Effector memory CD4-positive, alpha-beta T cell (primary cell): Measurements from ENCODE around the gene WDCP.
A peak's percentile ranks its signal among the peaks of the same experiment; 100 is the strongest.
"Not testable (repeated sequence)": the region's sequence is repeated elsewhere in the genome, so short reads cannot be mapped to it uniquely, and the experiment has no call there.

Experiments
- DNase-seq, 3 donors: peaks; one replicate each; pipeline ENCODE4 v3.0.0-alpha.2; 2020
- H3K27ac ChIP-seq: 2 replicates; pipeline ENCODE4 v1.7.0; 2013; ENCODE audit warnings: mild to moderate bottlenecking, low read length, moderate library complexity; ENCODE audit not compliant: insufficient read depth, poor library complexity, severe bottlenecking
- H3K27me3 ChIP-seq: replicated peaks from 2 replicates; pipeline ENCODE4 v1.7.0; 2013; ENCODE audit warnings: mild to moderate bottlenecking, low read length; ENCODE audit not compliant: insufficient read depth, control insufficient read depth, poor library complexity, severe bottlenecking
- H3K36me3 ChIP-seq: 2 replicates; pipeline ENCODE4 v1.7.0; 2013; ENCODE audit warnings: mild to moderate bottlenecking, low read length, moderate library complexity; ENCODE audit not compliant: control insufficient read depth, insufficient read depth
- H3K4me1 ChIP-seq: 2 replicates; pipeline ENCODE4 v1.7.0; 2013; ENCODE audit warnings: low read length, mild to moderate bottlenecking; ENCODE audit not compliant: control insufficient read depth, insufficient read depth, poor library complexity, severe bottlenecking
- H3K4me3 ChIP-seq: 2 replicates; pipeline ENCODE4 v1.7.0; 2013; ENCODE audit warnings: low read length, low read depth, mild to moderate bottlenecking; ENCODE audit not compliant: insufficient read depth, poor library complexity, severe bottlenecking
- H3K9me3 ChIP-seq: 2 replicates; pipeline ENCODE4 v1.7.0; 2013; ENCODE audit warnings: mild to moderate bottlenecking, low read length, moderate library complexity; ENCODE audit not compliant: control insufficient read depth

The WDCP gene

DNA sequence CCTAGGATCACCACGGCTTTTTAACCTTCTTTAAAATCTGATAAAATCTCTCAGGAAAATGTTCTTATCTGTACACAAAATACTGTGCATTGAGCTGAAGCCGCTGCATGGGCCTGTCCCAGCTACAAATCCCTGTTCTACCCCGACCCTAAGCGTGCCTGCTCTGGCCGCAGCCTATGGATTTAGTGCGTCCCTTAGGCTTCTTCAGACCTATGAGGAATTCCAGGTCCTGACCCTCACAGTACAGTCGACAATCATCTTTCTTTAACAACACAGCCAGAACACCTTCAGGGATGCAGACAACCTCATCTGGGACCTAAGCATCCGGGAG is 477 bp upstream of the WDCP start:
- DNase-seq: no peak
- H3K4me3 ChIP-seq: peak overlapping the region; percentile 6
- peaks cover 15% of the 10 kb centered on the region for H3K27me3 ChIP-seq
- no peaks in the 10 kb centered on the region for H3K9me3 ChIP-seq
- H3K27ac ChIP-seq: no peak overlapping the region
- H3K36me3 ChIP-seq: no peaks in the 10 kb centered on the region
- H3K4me1 ChIP-seq: peaks cover 18% of the 10 kb centered on the region

DNA sequence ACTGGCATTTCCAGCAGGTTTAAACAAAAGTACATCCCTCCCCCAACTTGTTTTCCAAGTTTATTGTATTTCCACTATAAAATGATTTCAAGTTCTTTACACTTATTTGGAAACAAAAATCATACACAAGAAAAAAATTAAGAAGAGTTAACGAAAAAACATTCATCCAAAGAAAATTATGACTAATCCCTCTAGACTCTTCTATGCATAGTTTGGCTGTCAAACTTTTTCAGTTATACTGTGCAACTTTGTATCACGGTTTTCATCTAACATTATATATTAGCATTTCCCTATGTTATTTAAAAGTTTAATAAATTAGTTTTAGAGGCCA is 627 bp downstream of the WDCP start:
- H3K36me3 ChIP-seq: no peaks in the 10 kb centered on the region
- no peak for DNase-seq
- peaks cover 15% of the 10 kb centered on the region for H3K27me3 ChIP-seq
- H3K27ac ChIP-seq: no peak overlapping the region
- H3K4me1 ChIP-seq: peaks cover 18% of the 10 kb centered on the region
- peak overlapping the region; percentile 83 for H3K4me3 ChIP-seq
- H3K9me3 ChIP-seq: no peaks in the 10 kb centered on the region

DNA sequence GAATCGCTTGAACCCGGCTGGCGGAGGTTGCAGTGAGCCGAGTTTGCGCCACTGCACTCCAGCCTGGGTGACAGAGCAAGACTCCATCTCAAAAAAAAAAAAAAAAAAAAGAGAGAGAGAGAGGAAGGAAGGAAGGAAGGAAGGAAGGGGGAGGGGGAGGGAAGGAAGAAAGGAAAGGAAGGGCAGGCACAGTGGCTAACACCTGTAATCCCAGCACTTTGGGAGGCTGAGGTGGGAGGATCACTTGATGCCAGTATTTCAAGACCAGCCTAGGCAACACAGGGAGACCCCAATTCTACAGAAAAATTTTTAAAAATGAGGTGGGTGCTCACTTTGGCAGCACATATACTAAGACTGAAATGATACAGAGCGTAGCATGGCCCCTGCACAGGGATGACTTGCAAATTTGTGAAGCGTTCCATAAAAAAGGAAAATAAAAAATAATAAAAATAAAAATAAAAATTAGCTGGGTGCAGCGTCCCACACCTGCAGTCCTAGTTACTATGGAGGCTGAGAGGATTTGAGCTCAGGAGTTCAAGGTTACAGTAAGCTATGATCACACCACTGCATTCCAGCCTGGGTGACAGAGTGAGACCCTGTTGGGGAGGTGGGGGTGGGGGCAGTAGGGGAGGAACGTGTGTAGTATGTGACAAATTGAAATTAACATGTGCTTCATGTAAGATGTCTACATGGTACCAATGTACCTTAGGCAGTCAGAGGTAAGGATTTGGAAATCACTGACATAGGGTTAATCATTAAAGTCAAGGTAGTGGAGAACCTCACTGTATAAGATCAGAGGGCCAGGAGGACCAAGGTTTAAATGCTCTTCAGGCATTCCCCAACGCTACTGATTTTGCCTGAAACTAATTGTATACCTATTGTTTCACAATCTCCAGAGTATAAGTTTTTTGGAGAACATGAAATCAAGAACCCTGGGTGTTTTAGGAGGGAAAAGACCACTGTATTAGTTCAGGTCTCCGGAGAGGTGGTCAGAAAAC is 1.4 kb downstream of the WDCP start:
- peaks cover 18% of the 10 kb centered on the region for H3K4me1 ChIP-seq
- H3K27me3 ChIP-seq: peaks cover 15% of the 10 kb centered on the region
- H3K9me3 ChIP-seq: no peaks in the 10 kb centered on the region
- H3K4me3 ChIP-seq: no peak overlapping the region
- H3K36me3 ChIP-seq: no peaks in the 10 kb centered on the region
- DNase-seq: no peak
- no peak overlapping the region for H3K27ac ChIP-seq

DNA sequence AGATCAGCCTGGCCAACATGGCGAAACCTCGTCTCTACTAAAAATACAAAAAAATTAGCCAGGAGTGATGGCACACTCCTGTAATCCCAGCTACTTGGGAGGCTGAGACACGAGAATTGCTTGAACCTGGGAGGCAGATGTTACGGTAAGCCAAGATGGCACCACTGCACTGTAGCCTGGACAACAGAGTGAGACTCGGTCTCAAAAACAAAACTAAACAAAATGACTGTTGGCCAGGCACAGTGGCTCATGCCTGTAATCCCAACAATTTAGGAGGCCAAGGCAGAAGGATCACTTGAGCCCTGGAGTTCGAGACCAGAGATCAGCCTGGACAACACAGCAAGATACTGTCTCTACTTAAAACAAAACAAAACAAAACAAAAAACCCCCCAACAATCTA is 4.1 kb downstream of the WDCP start:
- not testable (repeated sequence) for H3K4me1 ChIP-seq, DNase-seq, H3K9me3 ChIP-seq, H3K4me3 ChIP-seq, H3K27me3 ChIP-seq, H3K27ac ChIP-seq
- peaks cover 12% of the 10 kb centered on the region for H3K36me3 ChIP-seq

DNA sequence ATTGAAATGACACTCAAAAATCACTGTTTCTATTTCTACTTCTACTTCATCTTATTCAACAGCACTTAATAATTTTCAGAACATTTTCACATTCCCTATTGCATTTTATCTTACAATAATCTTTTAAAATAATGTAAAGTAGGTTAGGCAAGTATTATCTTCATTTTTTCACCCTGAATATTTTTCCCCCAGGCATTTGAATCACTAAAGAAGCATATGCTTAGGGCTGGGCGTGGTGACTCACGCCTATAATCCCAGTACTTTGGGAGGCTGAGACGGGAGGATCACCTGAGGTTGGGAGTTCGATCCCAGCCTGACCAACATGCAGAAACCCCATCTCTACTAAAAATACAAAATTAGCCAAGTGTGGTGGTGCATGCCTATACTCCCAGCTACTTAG is 6.7 kb downstream of the WDCP start:
- Histone ChIP-seq H3K9me3 (no peaks in the 10 kb centered on the region), H3K4me1 (no peaks in the 10 kb centered on the region), H3K27ac (no peak overlapping the region), H3K36me3 (peaks cover 13% of the 10 kb centered on the region), H3K4me3 (no peak overlapping the region), H3K27me3 (no peaks in the 10 kb centered on the region)
- DNase-seq: no peak

DNA sequence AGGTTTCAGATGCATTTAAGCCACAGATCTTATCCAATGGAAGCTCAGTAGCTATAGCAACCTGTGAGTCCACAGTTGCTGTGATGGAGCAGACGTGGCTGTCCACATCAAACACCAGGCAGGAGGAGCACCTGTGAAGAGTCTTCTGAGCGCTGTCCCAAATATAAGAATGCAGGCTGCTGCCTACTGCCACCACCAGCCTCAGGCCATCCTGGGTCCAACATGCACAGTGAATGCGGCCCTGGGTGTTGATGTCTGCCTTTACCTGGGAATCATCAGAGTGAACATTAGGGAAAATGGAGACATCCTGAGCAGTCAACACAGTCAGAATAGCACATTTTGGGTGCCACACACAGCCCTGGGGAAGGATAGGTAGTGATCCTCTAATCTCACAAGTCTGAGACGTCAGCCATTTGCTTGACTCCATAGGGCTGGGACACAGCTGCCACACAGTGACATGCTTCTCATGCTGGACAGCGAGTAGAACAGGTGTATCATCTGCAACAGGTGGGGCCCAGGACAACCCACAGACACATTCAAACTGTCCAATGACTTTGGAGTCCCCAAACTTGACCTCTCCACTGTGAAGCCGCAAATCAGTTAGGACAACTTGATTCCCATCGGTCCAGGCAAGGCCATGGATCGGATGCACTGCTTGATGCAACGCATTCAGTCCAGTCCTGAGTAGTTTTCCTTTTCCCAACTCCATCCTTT is 8.2 kb downstream of the WDCP start:
- H3K27ac ChIP-seq: no peak overlapping the region
- H3K9me3 ChIP-seq: no peaks in the 10 kb centered on the region
- no peaks in the 10 kb centered on the region for H3K4me1 ChIP-seq
- no peak for DNase-seq
- H3K36me3 ChIP-seq: peaks cover 13% of the 10 kb centered on the region
- H3K27me3 ChIP-seq: no peaks in the 10 kb centered on the region
- H3K4me3 ChIP-seq: no peak overlapping the region

DNA sequence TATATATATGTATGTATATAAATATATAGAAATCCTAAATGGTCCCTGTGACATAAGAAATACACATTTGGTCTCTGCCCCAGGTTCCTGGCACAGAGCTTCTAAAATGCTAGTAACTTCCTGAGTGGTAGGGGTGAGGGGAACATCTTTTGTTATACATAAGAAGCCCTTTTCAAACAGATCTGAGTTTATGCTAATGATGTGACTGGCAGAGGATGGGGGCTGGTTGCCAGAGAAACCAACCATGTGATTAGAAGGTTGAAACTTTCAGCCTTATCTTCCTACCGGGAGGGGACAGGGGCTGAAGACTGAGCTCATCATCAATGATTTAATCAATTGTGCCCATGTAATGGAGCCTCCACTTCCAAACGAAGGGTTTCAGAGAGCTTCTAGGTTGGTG is 21.0 kb downstream of the WDCP start:
- Histone ChIP-seq H3K27me3 (no peaks in the 10 kb centered on the region), H3K36me3 (peaks cover 44% of the 10 kb centered on the region), H3K9me3 (no peaks in the 10 kb centered on the region), H3K27ac (no peak overlapping the region), H3K4me3 (no peak overlapping the region), H3K4me1 (no peaks in the 10 kb centered on the region)
- DNase-seq: no peak

DNA sequence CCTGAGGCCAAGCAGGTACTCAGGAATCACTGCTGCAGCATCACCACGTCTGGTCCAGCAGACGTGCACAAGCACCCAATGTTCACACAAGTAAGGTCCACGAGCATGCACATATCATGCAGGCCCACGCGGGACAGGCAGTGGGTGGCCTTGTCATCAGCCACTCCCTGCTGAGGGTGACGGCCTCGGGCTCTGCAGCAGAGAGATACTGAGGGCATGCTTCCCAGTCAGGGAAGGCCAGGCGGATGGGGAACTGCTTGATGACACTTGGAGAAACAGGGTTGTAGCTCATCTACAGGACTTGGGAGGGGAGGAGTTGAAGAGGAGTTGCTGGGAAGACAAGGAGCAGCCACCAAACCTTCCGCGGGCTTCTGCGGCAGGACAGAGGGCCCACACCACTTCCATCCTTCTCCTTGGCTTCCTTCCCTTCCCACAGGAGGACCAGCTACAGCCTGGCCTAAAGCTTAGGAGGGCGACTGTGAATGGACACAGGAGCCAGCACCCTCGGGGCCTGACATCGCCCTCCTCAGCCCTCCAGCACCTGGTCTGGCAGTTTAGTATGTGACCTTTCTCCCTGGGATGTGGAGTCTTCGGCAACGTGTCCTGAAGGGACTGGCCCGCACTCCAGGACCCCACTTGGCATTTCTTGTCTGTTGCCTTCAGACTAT is 22.1 kb downstream of the WDCP start:
- no peak overlapping the region for H3K4me3 ChIP-seq
- no peaks in the 10 kb centered on the region for H3K27me3 ChIP-seq
- no peak overlapping the region for H3K27ac ChIP-seq
- H3K36me3 ChIP-seq: peaks cover 33% of the 10 kb centered on the region
- H3K9me3 ChIP-seq: no peaks in the 10 kb centered on the region
- no peaks in the 10 kb centered on the region for H3K4me1 ChIP-seq
- no peak for DNase-seq

DNA sequence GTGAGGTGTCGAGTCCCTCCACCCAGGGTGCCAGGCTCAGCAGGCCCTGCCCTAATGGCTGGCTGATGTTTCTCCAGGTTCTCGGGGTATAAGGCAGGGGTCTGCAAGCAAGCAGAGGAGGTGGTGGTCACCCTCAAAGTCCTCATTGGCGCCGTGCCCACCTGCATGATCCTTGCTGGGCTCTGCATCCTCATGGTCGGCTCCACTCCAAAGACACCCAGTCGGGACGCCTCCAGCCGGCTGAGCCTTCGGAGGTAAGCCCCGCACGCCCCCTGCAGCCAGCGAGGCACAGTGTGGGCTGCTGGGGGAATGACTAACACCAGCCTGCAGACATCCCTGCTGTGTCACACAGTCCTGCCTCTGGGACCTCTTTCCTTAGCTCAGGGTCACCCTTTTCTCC is 23.2 kb downstream of the WDCP start:
- Histone ChIP-seq H3K4me1 (no peaks in the 10 kb centered on the region), H3K9me3 (no peaks in the 10 kb centered on the region), H3K36me3 (peaks cover 22% of the 10 kb centered on the region), H3K27ac (no peak overlapping the region), H3K27me3 (no peaks in the 10 kb centered on the region), H3K4me3 (no peak overlapping the region)
- no peak for DNase-seq
